Smooth muscle cell (in vitro differentiated cells): ENCODE data around the gene NRL. TPM values are rescaled to one million over a fixed set of nuclear protein-coding genes. Genes with fewer than 3 reads are reported as not detected.

Source experiments
- DNase-seq: peaks from one replicate; lab custom pipeline; 2025; ENCODE audit not compliant: unreplicated experiment; lab: John Stamatoyannopoulos, UW
- H2AFZ ChIP-seq: fragments of 200-600 bp; sonication (generic); 2 replicates; pipeline ENCODE4 v1.6.0; 2016; ENCODE audit warnings: antibody characterized with exemption, low read depth, mild to moderate bottlenecking
- H3F3A ChIP-seq: fragments of 200-600 bp; sonication (generic); 2 replicates; pipeline ENCODE4 v1.6.0; 2017; ENCODE audit warnings: antibody characterized with exemption, low read depth
- H3K27ac ChIP-seq: fragments of 200-600 bp; sonication (generic); 2 replicates; pipeline ENCODE4 v1.5.1; 2016; ENCODE audit warnings: low read depth, mild to moderate bottlenecking
- H3K27me3 ChIP-seq: fragments of 200-600 bp; sonication (generic); 2 replicates; pipeline ENCODE4 v1.6.1; 2016; ENCODE audit warnings: low read depth, mild to moderate bottlenecking
- H3K36me3 ChIP-seq: fragments of 200-600 bp; sonication (generic); 2 replicates; pipeline ENCODE4 v1.5.1; 2016; ENCODE audit warnings: low read depth
- H3K4me1 ChIP-seq: fragments of 200-600 bp; sonication (generic); 2 replicates; pipeline ENCODE4 v1.5.1; 2016; ENCODE audit warnings: low read depth
- H3K4me2 ChIP-seq: fragments of 200-600 bp; sonication (generic); 2 replicates; pipeline ENCODE4 v1.6.0; 2016; ENCODE audit warnings: mild to moderate bottlenecking
- H3K4me3 ChIP-seq: fragments of 200-600 bp; sonication (generic); 2 replicates; pipeline ENCODE4 v1.5.1; 2016; ENCODE audit warnings: mild to moderate bottlenecking
- H3K79me2 ChIP-seq: fragments of 200-600 bp; sonication (generic); 2 replicates; pipeline ENCODE4 v1.6.0; 2016; ENCODE audit warnings: low read depth, mild to moderate bottlenecking
- H3K9ac ChIP-seq: fragments of 200-600 bp; sonication (generic); 2 replicates; pipeline ENCODE4 v1.6.0; 2016; ENCODE audit warnings: low read depth
- H3K9me3 ChIP-seq: fragments of 200-600 bp; sonication (generic); replicated peaks from 2 replicates; pipeline ENCODE4 v1.5.1; 2016; ENCODE audit warnings: low read depth
- H4K20me1 ChIP-seq: fragments of 200-600 bp; sonication (generic); 2 replicates; pipeline ENCODE4 v1.6.0; 2016; ENCODE audit warnings: low read depth
- WGBS: methylation state at CpG from one replicate; pipeline ENCODE4 v1.1.7; 2016; ENCODE audit warnings: low lambda C conversion rate; 5-methylcytosine and 5-hydroxymethylcytosine counted together
- polyA plus RNA-seq: library from polyadenylated mRNA; unstranded; fragments of >200 nt; fragmentation: Nextera tagmentation; extraction: Ambion mirVana; gene quantifications from 2 replicates; pipeline ENCODE4 v1.2.1, GENCODE V29; 2016
- total RNA-seq: library from RNA; depleted of rRNA; stranded (reverse); fragments of >200 nt; gene quantifications from 2 replicates; pipeline ENCODE4 v1.2.3, GENCODE V29; 2014
- TF ChIP-seq, protein P1 (sequence below): fragments of 200-600 bp; sonication (generic); IDR thresholded peaks from 2 replicates; pipeline ENCODE4 v1.5.1; 2017; ENCODE audit warnings: borderline replicate concordance, mild to moderate bottlenecking, antibody characterized with exemption; ENCODE audit not compliant: insufficient read depth, poor library complexity, severe bottlenecking

Gene NRL
- total and polyA plus RNA-seq, 2 experiments from 2014 or later = 1.3 to 1.9 TPM

DNA sequence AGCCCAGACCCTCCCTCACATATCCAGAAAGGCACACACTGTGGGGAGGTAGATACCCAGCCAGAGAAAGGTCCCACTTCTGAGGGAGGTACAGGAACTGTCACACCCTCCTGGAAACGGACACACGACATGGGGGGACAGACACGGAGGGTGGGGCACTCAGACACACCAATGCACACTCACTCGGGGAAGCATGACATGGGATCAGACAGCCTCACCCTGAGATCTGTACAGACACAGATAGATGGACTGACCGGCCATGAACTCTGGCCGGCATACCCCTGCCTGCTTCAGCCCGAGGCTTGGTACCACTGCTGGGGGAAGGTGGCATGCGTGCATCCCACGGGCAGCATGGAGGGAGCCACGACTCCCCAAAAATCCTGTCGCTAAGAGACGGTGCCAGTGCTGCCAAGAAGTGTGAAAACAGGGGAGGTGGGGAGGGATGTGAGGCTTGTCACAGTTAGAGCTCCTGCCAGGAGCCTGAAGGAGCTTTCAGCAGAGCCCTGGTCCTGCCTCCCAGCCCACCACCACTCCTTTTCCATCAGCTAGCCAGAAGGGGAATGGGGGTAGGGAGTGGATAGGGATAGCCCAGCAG lies 42.8 kb downstream of the NRL start:
- Histone ChIP-seq H2AFZ (no peak overlapping the region), H4K20me1 (no peaks in the 10 kb centered on the region), H3F3A (no peaks in the 10 kb centered on the region), H3K79me2 (no peaks in the 10 kb centered on the region), H3K27me3 (peaks cover 17% of the 10 kb centered on the region), H3K9me3 (no peaks in the 10 kb centered on the region), H3K4me3 (no peak overlapping the region), H3K27ac (no peak overlapping the region), H3K4me2 (no peak overlapping the region), H3K9ac (no peak overlapping the region), H3K36me3 (no peaks in the 10 kb centered on the region), H3K4me1 (no peaks in the 10 kb centered on the region)
- 89% methylated on average over 12 of the region's 12 CpGs for WGBS
- TF ChIP-seq, protein P1, sequence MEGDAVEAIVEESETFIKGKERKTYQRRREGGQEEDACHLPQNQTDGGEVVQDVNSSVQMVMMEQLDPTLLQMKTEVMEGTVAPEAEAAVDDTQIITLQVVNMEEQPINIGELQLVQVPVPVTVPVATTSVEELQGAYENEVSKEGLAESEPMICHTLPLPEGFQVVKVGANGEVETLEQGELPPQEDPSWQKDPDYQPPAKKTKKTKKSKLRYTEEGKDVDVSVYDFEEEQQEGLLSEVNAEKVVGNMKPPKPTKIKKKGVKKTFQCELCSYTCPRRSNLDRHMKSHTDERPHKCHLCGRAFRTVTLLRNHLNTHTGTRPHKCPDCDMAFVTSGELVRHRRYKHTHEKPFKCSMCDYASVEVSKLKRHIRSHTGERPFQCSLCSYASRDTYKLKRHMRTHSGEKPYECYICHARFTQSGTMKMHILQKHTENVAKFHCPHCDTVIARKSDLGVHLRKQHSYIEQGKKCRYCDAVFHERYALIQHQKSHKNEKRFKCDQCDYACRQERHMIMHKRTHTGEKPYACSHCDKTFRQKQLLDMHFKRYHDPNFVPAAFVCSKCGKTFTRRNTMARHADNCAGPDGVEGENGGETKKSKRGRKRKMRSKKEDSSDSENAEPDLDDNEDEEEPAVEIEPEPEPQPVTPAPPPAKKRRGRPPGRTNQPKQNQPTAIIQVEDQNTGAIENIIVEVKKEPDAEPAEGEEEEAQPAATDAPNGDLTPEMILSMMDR = no peak
- DNase-seq = no peak

DNA sequence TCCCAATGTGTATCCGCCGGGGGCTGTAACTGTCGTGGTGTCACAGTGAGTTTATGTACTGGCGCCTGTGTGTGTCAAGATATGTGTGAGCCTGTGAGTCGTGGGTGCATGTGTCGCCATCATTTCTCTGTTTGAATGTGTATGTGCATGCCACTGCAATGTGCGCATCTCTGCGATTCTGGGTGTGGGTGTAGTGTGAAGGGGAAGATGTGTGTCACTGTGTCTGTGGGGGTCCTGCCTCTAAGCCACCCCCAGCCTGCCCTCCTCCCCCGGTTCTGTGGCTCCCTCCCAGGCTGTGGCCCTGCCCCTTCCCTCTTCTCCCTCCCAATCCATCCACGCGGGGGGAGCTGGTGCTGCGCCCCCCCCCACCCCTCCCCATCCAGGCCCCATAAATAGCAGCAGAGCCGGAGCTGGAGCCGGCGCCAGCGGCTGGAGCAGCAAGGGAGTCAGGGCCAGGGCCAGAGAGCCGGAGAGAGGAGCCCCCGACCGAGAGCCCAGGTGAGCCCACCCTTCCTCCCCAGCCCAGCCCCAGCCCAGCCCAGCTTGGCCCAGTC lies 43.5 kb downstream of the NRL start, which contains the start of gene CPNE6:
TSS of gene CPNE6 (plus strand) at position 419 of the 554 bp plus-strand sequence. CDS start 1,375 bp downstream, outside the sequence.
- H3K9ac ChIP-seq = no peak within 1 kb of the TSS
- DNase-seq = no peak
- H3F3A ChIP-seq = no peaks in the 10 kb centered on the region
- H4K20me1 ChIP-seq = no peaks in the 10 kb centered on the region
- no peak within 1 kb of the TSS for H3K27ac ChIP-seq
- H3K4me1 ChIP-seq = no peaks in the 10 kb centered on the region
- no peaks in the 10 kb centered on the region for H3K36me3 ChIP-seq
- no peaks in the 10 kb centered on the region for H3K79me2 ChIP-seq
- H3K4me3 ChIP-seq = no peak within 1 kb of the TSS
- no peak within 1 kb of the TSS for H3K4me2 ChIP-seq
- TF ChIP-seq, protein P1 = no peak
- H3K9me3 ChIP-seq = no peaks in the 10 kb centered on the region
- H3K27me3 ChIP-seq = peaks cover 17% of the 10 kb centered on the region
- 78% methylated on average over 7 of the region's 19 CpGs for WGBS
- no peak within 1 kb of the TSS for H2AFZ ChIP-seq

DNA sequence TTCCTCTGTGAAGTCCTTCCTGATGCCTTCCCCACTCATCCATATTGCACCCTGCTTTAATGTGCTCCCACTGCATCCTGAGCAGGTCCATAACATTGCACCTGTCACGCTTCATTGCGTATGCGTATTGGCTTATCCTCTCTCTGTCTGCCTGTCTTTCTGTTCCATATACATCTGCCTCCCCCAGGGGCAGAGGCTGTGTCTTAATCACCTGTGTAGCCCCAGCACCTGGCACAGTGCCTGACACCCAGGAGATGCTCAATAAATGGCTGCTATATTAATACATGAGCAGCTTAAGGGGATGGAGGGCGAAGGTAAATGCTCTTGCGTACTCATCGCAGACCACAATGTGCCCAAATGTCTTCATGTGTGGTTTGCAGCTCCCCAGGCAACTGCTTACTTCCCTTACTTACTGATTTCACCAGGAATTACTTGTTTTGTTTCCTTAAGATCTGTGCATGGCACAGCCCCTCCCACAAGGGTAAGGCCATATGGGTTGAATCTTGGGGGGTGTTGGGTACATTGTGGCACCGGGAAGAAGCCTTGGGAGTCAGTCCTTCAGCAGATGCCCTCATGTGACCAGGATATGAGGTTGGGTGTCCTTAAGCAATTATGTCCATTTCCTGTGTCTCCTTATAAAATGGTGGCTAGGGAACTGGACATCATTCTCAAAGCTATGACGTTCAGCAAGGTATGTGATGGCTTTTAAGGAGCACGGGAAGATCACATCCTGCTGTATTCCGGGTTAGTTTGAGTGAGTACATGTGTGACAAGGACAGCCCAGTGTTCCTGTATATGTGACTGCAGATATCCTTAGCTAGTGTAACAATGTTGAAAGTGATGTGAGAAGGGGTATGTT lies 44.2 kb downstream of the NRL start:
- H3K9me3 ChIP-seq = no peaks in the 10 kb centered on the region
- no peaks in the 10 kb centered on the region for H3K79me2 ChIP-seq
- WGBS = 90% methylated on average over 10 of the region's 10 CpGs
- no peaks in the 10 kb centered on the region for H3K4me1 ChIP-seq
- no peak overlapping the region for H3K4me3 ChIP-seq
- no peaks in the 10 kb centered on the region for H3K36me3 ChIP-seq
- TF ChIP-seq, protein P1 = no peak
- H3K27ac ChIP-seq = no peak overlapping the region
- H3K27me3 ChIP-seq = peaks cover 17% of the 10 kb centered on the region
- no peak overlapping the region for H3K9ac ChIP-seq
- H2AFZ ChIP-seq = no peak overlapping the region
- no peaks in the 10 kb centered on the region for H4K20me1 ChIP-seq
- no peaks in the 10 kb centered on the region for H3F3A ChIP-seq
- H3K4me2 ChIP-seq = no peak overlapping the region
- DNase-seq = no peak
